Mesothelial cell of epicardium (in vitro differentiated cells): ENCODE results near the gene ZNF169. TPM values are rescaled to one million over a fixed set of nuclear protein-coding genes. Genes with fewer than 3 reads are reported as not detected.

ENCODE experiments used
- total RNA-seq: library from RNA; stranded (reverse); gene quantifications from 3 replicates; pipeline ENCODE4 v1.2.1, GENCODE V29; 2021

ZNF169 gene
- total RNA-seq, 1 donor from 2014 or later, result 10.5 TPM

Other genes starting within 250 kb of the ZNF169 start
- 12.0 to 13.7 TPM (median 12.7 TPM) in 3 replicates for gene PTPDC1, start 174.8 kb upstream of the ZNF169 start, total RNA-seq
- 0.27 to 0.38 TPM (median 0.31 TPM) in 3 replicates for gene NUTM2F, start 69.3 kb downstream of the ZNF169 start, total RNA-seq